IgD-negative memory B cell (primary cell): ENCODE data around the gene KCNK3. TPM values are rescaled to one million over a fixed set of nuclear protein-coding genes. Genes with fewer than 3 reads are reported as not detected.
"Not testable (repeated sequence)": the region's sequence is repeated elsewhere in the genome, so short reads cannot be mapped to it uniquely, and the experiment has no call there.

ENCODE experiments used
- H3K27ac Mint-ChIP-seq, 3 donors: one replicate each; pipeline ENCODE4 v1.8.0; 2020 to 2022; ENCODE audit warnings: mild to moderate bottlenecking in 3 of 3, mixed read lengths in 3 of 3, moderate library complexity in 1 of 3
- H3K27me3 Mint-ChIP-seq: one replicate; pipeline ENCODE4 v1.8.0; 2021; ENCODE audit warnings: mixed read lengths
- H3K36me3 Mint-ChIP-seq: one replicate; pipeline ENCODE4 v1.8.0; 2020; ENCODE audit warnings: mild to moderate bottlenecking, mixed read lengths
- H3K4me1 Mint-ChIP-seq, 3 donors: one replicate each; pipeline ENCODE4 v1.8.0; 2020 to 2022; ENCODE audit warnings: mixed read lengths in 3 of 3, mild to moderate bottlenecking in 1 of 3
- H3K4me3 Mint-ChIP-seq, 4 donors: one replicate each; pipeline ENCODE4 v1.8.0; 2020 to 2022; ENCODE audit warnings: mild to moderate bottlenecking in 4 of 4, mixed read lengths in 4 of 4, moderate library complexity in 3 of 4
- H3K9me3 Mint-ChIP-seq, 3 donors: one replicate each; pipeline ENCODE4 v1.8.0; 2020 to 2021; ENCODE audit warnings: mixed read lengths in 3 of 3, mild to moderate bottlenecking in 1 of 3
- polyA plus RNA-seq: library from polyadenylated mRNA; unstranded; fragments of 300-500 nt; fragmentation: Illumina TruSeq; gene quantifications from one replicate; pipeline ENCODE4 v1.2.3, GENCODE V29; 2021

KCNK3 gene
- polyA plus RNA-seq, 1 donor from 2014 or later: not detected

- Mint-ChIP-seq H3K36me3 (no peaks in the 10 kb centered on the region), H3K4me1 (peaks cover 0 to 3% (median 3%) of the 10 kb centered on the region in 3 donors), H3K9me3 (no peaks in the 10 kb centered on the region), H3K27ac (no peak overlapping the region), H3K27me3 (peaks cover 7% of the 10 kb centered on the region), H3K4me3 (peak overlapping the region in 1 of 4 donors; percentile 39)
These were observed 43.5 kb downstream of the KCNK3 start for GRCh38 chr2:26735883-26736588.

GRCh38 chr2:26737221-26737620, 44.7 kb downstream of the KCNK3 start:
- Mint-ChIP-seq H3K36me3 (no peaks in the 10 kb centered on the region), H3K4me1 (peaks cover 0 to 4% (median 3%) of the 10 kb centered on the region in 3 donors), H3K9me3 (no peaks in the 10 kb centered on the region), H3K27me3 (peaks cover 6% of the 10 kb centered on the region), H3K27ac (no peak overlapping the region), H3K4me3 (no peak overlapping the region)

GRCh38 chr2:26738481-26738880, 46.0 kb downstream of the KCNK3 start:
- no peak overlapping the region for H3K4me3 Mint-ChIP-seq
- peaks cover 6% of the 10 kb centered on the region for H3K27me3 Mint-ChIP-seq
- no peaks in the 10 kb centered on the region for H3K9me3 Mint-ChIP-seq
- H3K27ac Mint-ChIP-seq: no peak overlapping the region
- H3K4me1 Mint-ChIP-seq: peaks cover 0 to 4% (median 3%) of the 10 kb centered on the region in 3 donors
- H3K36me3 Mint-ChIP-seq: no peaks in the 10 kb centered on the region

GRCh38 chr2:26739514-26739913, 47.0 kb downstream of the KCNK3 start:
- Mint-ChIP-seq H3K9me3 (no peaks in the 10 kb centered on the region), H3K27me3 (peaks cover 6% of the 10 kb centered on the region), H3K4me1 (peaks cover 0 to 4% (median 3%) of the 10 kb centered on the region in 3 donors), H3K27ac (peak overlapping the region in 1 of 3 donors; percentile 10), H3K4me3 (no peak overlapping the region), H3K36me3 (no peaks in the 10 kb centered on the region)

GRCh38 chr2:26740346-26740745, 47.8 kb downstream of the KCNK3 start:
- peaks cover 0 to 4% (median 3%) of the 10 kb centered on the region in 3 donors for H3K4me1 Mint-ChIP-seq
- no peak overlapping the region for H3K4me3 Mint-ChIP-seq
- no peak overlapping the region for H3K27ac Mint-ChIP-seq
- no peaks in the 10 kb centered on the region for H3K36me3 Mint-ChIP-seq
- H3K9me3 Mint-ChIP-seq: no peaks in the 10 kb centered on the region
- peaks cover 6% of the 10 kb centered on the region for H3K27me3 Mint-ChIP-seq

GRCh38 chr2:26740890-26741302, 48.4 kb downstream of the KCNK3 start:
- no peak overlapping the region for H3K27ac Mint-ChIP-seq

GRCh38 chr2:26742048-26742770, 49.7 kb downstream of the KCNK3 start:
- H3K36me3 Mint-ChIP-seq: no peaks in the 10 kb centered on the region
- no peak overlapping the region for H3K4me3 Mint-ChIP-seq
- H3K9me3 Mint-ChIP-seq: no peaks in the 10 kb centered on the region
- H3K4me1 Mint-ChIP-seq: peaks cover 0 to 4% (median 3%) of the 10 kb centered on the region in 3 donors
- no peak overlapping the region for H3K27ac Mint-ChIP-seq
- H3K27me3 Mint-ChIP-seq: peaks cover 6% of the 10 kb centered on the region

More at GRCh38 chr2:26740890-26741302, 48.4 kb downstream of the KCNK3 start:
- no peak overlapping the region for H3K4me3 Mint-ChIP-seq
- H3K9me3 Mint-ChIP-seq: no peaks in the 10 kb centered on the region
- peaks cover 6% of the 10 kb centered on the region for H3K27me3 Mint-ChIP-seq
- H3K36me3 Mint-ChIP-seq: no peaks in the 10 kb centered on the region
- peaks cover 0 to 4% (median 3%) of the 10 kb centered on the region in 3 donors for H3K4me1 Mint-ChIP-seq

GRCh38 chr2:26743852-26744251, 51.3 kb downstream of the KCNK3 start:
- Mint-ChIP-seq H3K4me1 (peaks cover 0 to 5% (median 4%) of the 10 kb centered on the region in 3 donors), H3K36me3 (no peaks in the 10 kb centered on the region), H3K9me3 (no peaks in the 10 kb centered on the region), H3K27ac (no peak overlapping the region), H3K27me3 (peaks cover 3% of the 10 kb centered on the region), H3K4me3 (no peak overlapping the region)

- H3K4me1 Mint-ChIP-seq: peaks cover 2 to 7% (median 5%) of the 10 kb centered on the region in 3 donors
- no peaks in the 10 kb centered on the region for H3K27me3 Mint-ChIP-seq
- H3K4me3 Mint-ChIP-seq: no peak overlapping the region
- H3K27ac Mint-ChIP-seq: no peak overlapping the region
- H3K36me3 Mint-ChIP-seq: no peaks in the 10 kb centered on the region
- no peaks in the 10 kb centered on the region for H3K9me3 Mint-ChIP-seq
These were observed 52.4 kb downstream of the KCNK3 start for GRCh38 chr2:26744953-26745352.

GRCh38 chr2:26745609-26746327, 53.2 kb downstream of the KCNK3 start:
- Mint-ChIP-seq H3K27ac (no peak overlapping the region), H3K4me1 (peaks cover 5 to 11% (median 10%) of the 10 kb centered on the region in 3 donors), H3K9me3 (no peaks in the 10 kb centered on the region), H3K36me3 (no peaks in the 10 kb centered on the region), H3K27me3 (no peaks in the 10 kb centered on the region), H3K4me3 (no peak overlapping the region)

GRCh38 chr2:26746934-26747333, 54.4 kb downstream of the KCNK3 start:
- Mint-ChIP-seq H3K27ac (no peak overlapping the region), H3K9me3 (no peaks in the 10 kb centered on the region), H3K4me3 (no peak overlapping the region), H3K27me3 (no peaks in the 10 kb centered on the region), H3K4me1 (peaks cover 5 to 12% (median 7%) of the 10 kb centered on the region in 3 donors), H3K36me3 (no peaks in the 10 kb centered on the region)

- Mint-ChIP-seq H3K4me1 (peaks cover 5 to 13% (median 8%) of the 10 kb centered on the region in 3 donors), H3K27ac (peak overlapping the region in 1 of 3 donors; percentile 57), H3K4me3 (peak overlapping the region in 3 of 4 donors; percentile 31 to 67 (median 49))
- not testable (repeated sequence) for H3K36me3 Mint-ChIP-seq, H3K9me3 Mint-ChIP-seq, H3K27me3 Mint-ChIP-seq
These were observed 57.4 kb downstream of the KCNK3 start for GRCh38 chr2:26749787-26750420.

- H3K9me3 Mint-ChIP-seq, H3K36me3 Mint-ChIP-seq, H3K27me3 Mint-ChIP-seq: not testable (repeated sequence)
- Mint-ChIP-seq H3K4me3 (peak overlapping the region in 2 of 4 donors; percentile 49 to 67), H3K27ac (peak overlapping the region in 1 of 3 donors; percentile 57), H3K4me1 (peaks cover 5 to 13% (median 12%) of the 10 kb centered on the region in 3 donors)
These were observed 57.9 kb downstream of the KCNK3 start for GRCh38 chr2:26750467-26750866.

GRCh38 chr2:26752656-26753055, 60.1 kb downstream of the KCNK3 start:
- Mint-ChIP-seq H3K27me3 (no peaks in the 10 kb centered on the region), H3K27ac (no peak overlapping the region), H3K36me3 (no peaks in the 10 kb centered on the region), H3K9me3 (no peaks in the 10 kb centered on the region), H3K4me3 (no peak overlapping the region), H3K4me1 (peaks cover 8 to 13% (median 12%) of the 10 kb centered on the region in 3 donors)

- Mint-ChIP-seq H3K36me3 (no peaks in the 10 kb centered on the region), H3K27ac (no peak overlapping the region), H3K4me3 (no peak overlapping the region), H3K4me1 (peaks cover 12 to 15% (median 13%) of the 10 kb centered on the region in 3 donors), H3K9me3 (no peaks in the 10 kb centered on the region), H3K27me3 (no peaks in the 10 kb centered on the region)
These were observed 62.0 kb downstream of the KCNK3 start for GRCh38 chr2:26754539-26754938.
